GM19043 (cell line): ENCODE data around the gene CCDC167.
"Not testable (repeated sequence)": the region's sequence is repeated elsewhere in the genome, so short reads cannot be mapped to it uniquely, and the experiment has no call there.

ENCODE experiments used
- ATAC-seq: cut with Tn5 transposase; IDR thresholded peaks from one replicate; pipeline ENCODE4 v1.9.1; 2021; ENCODE audit warnings: low read depth; ENCODE audit not compliant: unreplicated experiment

CCDC167 gene

GRCh38 chr6:37477656-37478435 lies 21.8 kb downstream of the CCDC167 start:
- ATAC-seq, result no peak

- ATAC-seq, result no peak
These were observed 22.5 kb downstream of the CCDC167 start for GRCh38 chr6:37477191-37477590.

GRCh38 chr6:37474316-37474715 lies 25.4 kb downstream of the CCDC167 start:
- no peak for ATAC-seq

GRCh38 chr6:37473364-37474095 lies 26.2 kb downstream of the CCDC167 start:
- ATAC-seq, result no peak

- no peak for ATAC-seq
These were observed 32.0 kb downstream of the CCDC167 start for GRCh38 chr6:37467718-37468117.

GRCh38 chr6:37463110-37463509 lies 36.6 kb downstream of the CCDC167 start:
- ATAC-seq, result no peak

GRCh38 chr6:37460805-37461204 lies 38.9 kb downstream of the CCDC167 start:
- ATAC-seq, result no peak

- ATAC-seq, result no peak
These were observed 39.5 kb downstream of the CCDC167 start for GRCh38 chr6:37459981-37460800.

- ATAC-seq, result no peak
These were observed 42.7 kb downstream of the CCDC167 start for GRCh38 chr6:37456816-37457560.

GRCh38 chr6:37456126-37456525 lies 43.6 kb downstream of the CCDC167 start:
- ATAC-seq, result no peak

- no peak for ATAC-seq
These were observed 45.1 kb downstream of the CCDC167 start for GRCh38 chr6:37454420-37455140.

- ATAC-seq, result no peak
These were observed 47.2 kb downstream of the CCDC167 start for GRCh38 chr6:37452522-37452921.

GRCh38 chr6:37451441-37452193 lies 48.1 kb downstream of the CCDC167 start:
- no peak for ATAC-seq

- no peak for ATAC-seq
These were observed 49.7 kb downstream of the CCDC167 start for GRCh38 chr6:37449984-37450383.

GRCh38 chr6:37443216-37443542 lies 56.5 kb downstream of the CCDC167 start:
- ATAC-seq, result not testable (repeated sequence)

- no peak for ATAC-seq
These were observed 57.1 kb downstream of the CCDC167 start for GRCh38 chr6:37442416-37443215.

- ATAC-seq, result no peak
These were observed 58.0 kb downstream of the CCDC167 start for GRCh38 chr6:37441651-37442050.

- ATAC-seq, result no peak
These were observed 60.8 kb downstream of the CCDC167 start for GRCh38 chr6:37438930-37439329.
